Mesothelial cell of epicardium (in vitro differentiated cells): ENCODE data around the gene ACTR3. TPM values are rescaled to one million over a fixed set of nuclear protein-coding genes. Genes with fewer than 3 reads are reported as not detected.

Source experiments
- DNase-seq, 2 experiments: peaks; one replicate each; pipeline ENCODE4 v3.0.0; 2021; ENCODE audit warnings: low spot score in 2 of 2; ENCODE audit not compliant: unreplicated experiment in 2 of 2
- H3K27ac Mint-ChIP-seq: 2 replicates; pipeline ENCODE4 v1.8.0; 2021; ENCODE audit warnings: mixed read lengths
- H3K27me3 Mint-ChIP-seq: 2 replicates; pipeline ENCODE4 v1.8.0; 2021; ENCODE audit warnings: low read depth, mixed read lengths
- H3K36me3 Mint-ChIP-seq: 2 replicates; pipeline ENCODE4 v1.8.0; 2021; ENCODE audit warnings: mixed read lengths
- H3K4me1 Mint-ChIP-seq: 2 replicates; pipeline ENCODE4 v1.8.0; 2021; ENCODE audit warnings: mixed read lengths
- H3K4me3 Mint-ChIP-seq: 2 replicates; pipeline ENCODE4 v1.8.0; 2021; ENCODE audit warnings: mild to moderate bottlenecking, moderate library complexity, mixed read lengths
- H3K9me3 Mint-ChIP-seq: 2 replicates; pipeline ENCODE4 v1.8.0; 2021; ENCODE audit warnings: mixed read lengths
- CTCF ChIP-seq: fragments of 200-600 bp; sonication (generic); IDR thresholded peaks from one replicate; pipeline ENCODE4 v1.5.0; 2021; ENCODE audit warnings: antibody characterized with exemption; ENCODE audit not compliant: unreplicated experiment
- total RNA-seq: library from RNA; stranded (reverse); gene quantifications from 3 replicates; pipeline ENCODE4 v1.2.1, GENCODE V29; 2021

Gene ACTR3
- total RNA-seq, 1 donor from 2014 or later = 151 TPM

- peaks cover 77% of the 10 kb centered on the region for H3K4me1 Mint-ChIP-seq
- peak overlapping the region; percentile 85 for H3K27ac Mint-ChIP-seq
- H3K9me3 Mint-ChIP-seq = no peaks in the 10 kb centered on the region
- DNase-seq = no peak
- peak overlapping the region; percentile 99 for H3K4me3 Mint-ChIP-seq
- peaks cover 2% of the 10 kb centered on the region for H3K36me3 Mint-ChIP-seq
- TF ChIP-seq CTCF = no peak
- no peaks in the 10 kb centered on the region for H3K27me3 Mint-ChIP-seq
Observed at GRCh38 chr2:113892004-113892710, 2.3 kb downstream of the ACTR3 start.

GRCh38 chr2:113894156-113894743 is 4.4 kb downstream of the ACTR3 start:
- DNase-seq = no peak
- H3K4me3 Mint-ChIP-seq = no peak overlapping the region

GRCh38 chr2:113895301-113895700 is 5.4 kb downstream of the ACTR3 start:
- Mint-ChIP-seq H3K27ac (peak overlapping the region; percentile 73), H3K9me3 (no peaks in the 10 kb centered on the region), H3K27me3 (no peaks in the 10 kb centered on the region), H3K36me3 (peaks cover 2% of the 10 kb centered on the region), H3K4me1 (peaks cover 71% of the 10 kb centered on the region), H3K4me3 (no peak overlapping the region)
- DNase-seq = no peak
- no peak for TF ChIP-seq CTCF

More at GRCh38 chr2:113894156-113894743, 4.4 kb downstream of the ACTR3 start:
- Mint-ChIP-seq H3K27ac (peak overlapping the region; percentile 30), H3K4me1 (peaks cover 65% of the 10 kb centered on the region), H3K9me3 (no peaks in the 10 kb centered on the region), H3K27me3 (no peaks in the 10 kb centered on the region), H3K36me3 (peaks cover 2% of the 10 kb centered on the region)
- no peak for TF ChIP-seq CTCF

GRCh38 chr2:113895819-113896563 is 6.1 kb downstream of the ACTR3 start:
- Mint-ChIP-seq H3K4me3 (no peak overlapping the region), H3K27me3 (no peaks in the 10 kb centered on the region), H3K36me3 (peaks cover 2% of the 10 kb centered on the region), H3K9me3 (no peaks in the 10 kb centered on the region), H3K4me1 (peaks cover 70% of the 10 kb centered on the region), H3K27ac (peak overlapping the region; percentile 73)
- DNase-seq = no peak
- no peak for TF ChIP-seq CTCF

- Mint-ChIP-seq H3K27me3 (no peaks in the 10 kb centered on the region), H3K9me3 (no peaks in the 10 kb centered on the region), H3K4me3 (no peak overlapping the region), H3K4me1 (peaks cover 64% of the 10 kb centered on the region), H3K27ac (peak overlapping the region; percentile 13), H3K36me3 (peaks cover 2% of the 10 kb centered on the region)
- no peak for DNase-seq
- TF ChIP-seq CTCF = no peak
Observed at GRCh38 chr2:113896791-113897190, 6.9 kb downstream of the ACTR3 start.
